GM21528 (cell line): ENCODE data around the gene ADH1B.
"Not testable (repeated sequence)": the region's sequence is repeated elsewhere in the genome, so short reads cannot be mapped to it uniquely, and the experiment has no call there.

Source experiments
- ATAC-seq: cut with Tn5 transposase; IDR thresholded peaks from one replicate; pipeline ENCODE4 v1.9.1; 2021; ENCODE audit warnings: mild to moderate bottlenecking, moderate library complexity; ENCODE audit not compliant: unreplicated experiment, low FRiP score

The ADH1B gene

GRCh38 chr4:99324979-99325378 lies 3.8 kb upstream of the ADH1B start:
- no peak for ATAC-seq

- ATAC-seq = no peak
Measured at GRCh38 chr4:99324361-99324760, 3.2 kb upstream of the ADH1B start.

- no peak for ATAC-seq
Measured at GRCh38 chr4:99323756-99324155, 2.6 kb upstream of the ADH1B start.

- not testable (repeated sequence) for ATAC-seq
Measured at GRCh38 chr4:99317811-99318210, 3.4 kb downstream of the ADH1B start.

- ATAC-seq = no peak
Measured at GRCh38 chr4:99317354-99317753, 3.8 kb downstream of the ADH1B start.

- no peak for ATAC-seq
Measured at GRCh38 chr4:99315839-99316238, 5.4 kb downstream of the ADH1B start.

- ATAC-seq = no peak
Measured at GRCh38 chr4:99314211-99314610, 7.0 kb downstream of the ADH1B start.

GRCh38 chr4:99310389-99310788 lies 10.8 kb downstream of the ADH1B start:
- no peak for ATAC-seq

GRCh38 chr4:99305638-99306400 lies 15.4 kb downstream of the ADH1B start:
- no peak for ATAC-seq

GRCh38 chr4:99301376-99302164 lies 19.6 kb downstream of the ADH1B start:
- ATAC-seq = no peak

GRCh38 chr4:99300934-99301333 lies 20.3 kb downstream of the ADH1B start:
- ATAC-seq = no peak

GRCh38 chr4:99293357-99293756 lies 27.8 kb downstream of the ADH1B start:
- no peak for ATAC-seq

GRCh38 chr4:99290848-99291786 lies 30.1 kb downstream of the ADH1B start, which contains the start of gene ADH1A:
Gene ADH1A (minus strand): TSS chr4:99290985. CDS start chr4:99290914, 71 bp downstream.
- ATAC-seq = no peak

GRCh38 chr4:99285387-99285786 lies 35.8 kb downstream of the ADH1B start:
- no peak for ATAC-seq

- ATAC-seq = no peak
Measured at GRCh38 chr4:99282731-99283130, 38.5 kb downstream of the ADH1B start.

- no peak for ATAC-seq
Measured at GRCh38 chr4:99281261-99281660, 39.9 kb downstream of the ADH1B start.

GRCh38 chr4:99276417-99276816 lies 44.8 kb downstream of the ADH1B start:
- no peak for ATAC-seq

- no peak for ATAC-seq
Measured at GRCh38 chr4:99275885-99276284, 45.3 kb downstream of the ADH1B start.

GRCh38 chr4:99275050-99275449 lies 46.2 kb downstream of the ADH1B start:
- ATAC-seq = no peak

GRCh38 chr4:99273704-99274103 lies 47.5 kb downstream of the ADH1B start:
- ATAC-seq = no peak

- no peak for ATAC-seq
Measured at GRCh38 chr4:99264927-99265326, 56.3 kb downstream of the ADH1B start.
